Peyer's patch (tissue), 4 donors: ENCODE data around the gene AGAP1.

Experiments used
- POLR2A ChIP-seq, 2 donors: fragments of 450-650 bp; IDR thresholded peaks; one replicate each; pipeline ENCODE4 v1.5.1; 2017; ENCODE audit warnings: antibody characterized with exemption in 2 of 2, mild to moderate bottlenecking in 2 of 2, moderate library complexity in 2 of 2
- TF ChIP-seq, protein P1 (sequence below), 6 experiments: fragments of 450-650 bp in 4 of 6; fragments of 200-600 bp in 2 of 6; sonication (generic) in 1 of 6; IDR thresholded peaks; one replicate each; pipeline ENCODE4 v1.5.1; 2017 to 2019; ENCODE audit warnings: antibody characterized with exemption in 6 of 6, mild to moderate bottlenecking in 3 of 6, moderate library complexity in 1 of 6

DNA sequence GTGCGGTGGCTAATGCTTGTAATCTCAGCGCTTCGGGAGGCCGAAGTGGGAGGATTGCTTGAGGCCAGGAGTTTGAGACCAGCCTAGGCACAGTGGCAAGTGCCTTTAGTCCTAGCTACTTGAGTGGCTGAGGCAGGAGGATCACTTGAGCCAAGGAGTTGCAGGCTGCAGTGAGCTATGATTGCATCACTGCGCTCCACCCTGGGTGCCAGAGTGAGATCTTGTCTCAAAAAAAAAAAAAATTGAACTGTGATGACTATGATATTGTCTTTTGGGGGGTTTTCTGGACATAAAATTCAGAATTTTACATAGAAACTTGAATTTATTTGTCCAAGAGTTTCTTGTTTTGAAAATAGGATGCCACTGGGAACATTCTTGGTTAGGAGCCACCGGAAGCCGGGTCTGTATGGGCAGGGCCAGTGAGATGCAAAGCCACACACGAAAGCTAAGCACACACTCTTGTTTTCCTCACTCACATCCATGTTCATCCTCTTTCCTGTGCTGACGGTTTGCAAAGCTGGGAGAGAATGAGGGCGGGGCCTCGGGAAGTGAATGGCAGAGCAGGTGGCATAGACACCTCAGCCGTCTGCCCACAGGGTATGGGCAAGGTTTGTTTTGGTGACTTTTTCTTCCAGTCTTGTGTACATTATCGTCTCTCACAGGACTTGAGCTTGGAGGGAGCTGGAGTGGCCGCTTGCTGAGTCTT, 12.6 kb downstream of the AGAP1 start:
- TF ChIP-seq, protein P1, sequence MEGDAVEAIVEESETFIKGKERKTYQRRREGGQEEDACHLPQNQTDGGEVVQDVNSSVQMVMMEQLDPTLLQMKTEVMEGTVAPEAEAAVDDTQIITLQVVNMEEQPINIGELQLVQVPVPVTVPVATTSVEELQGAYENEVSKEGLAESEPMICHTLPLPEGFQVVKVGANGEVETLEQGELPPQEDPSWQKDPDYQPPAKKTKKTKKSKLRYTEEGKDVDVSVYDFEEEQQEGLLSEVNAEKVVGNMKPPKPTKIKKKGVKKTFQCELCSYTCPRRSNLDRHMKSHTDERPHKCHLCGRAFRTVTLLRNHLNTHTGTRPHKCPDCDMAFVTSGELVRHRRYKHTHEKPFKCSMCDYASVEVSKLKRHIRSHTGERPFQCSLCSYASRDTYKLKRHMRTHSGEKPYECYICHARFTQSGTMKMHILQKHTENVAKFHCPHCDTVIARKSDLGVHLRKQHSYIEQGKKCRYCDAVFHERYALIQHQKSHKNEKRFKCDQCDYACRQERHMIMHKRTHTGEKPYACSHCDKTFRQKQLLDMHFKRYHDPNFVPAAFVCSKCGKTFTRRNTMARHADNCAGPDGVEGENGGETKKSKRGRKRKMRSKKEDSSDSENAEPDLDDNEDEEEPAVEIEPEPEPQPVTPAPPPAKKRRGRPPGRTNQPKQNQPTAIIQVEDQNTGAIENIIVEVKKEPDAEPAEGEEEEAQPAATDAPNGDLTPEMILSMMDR (IDR thresholded peaks at IDR 0.05): no peak
- TF ChIP-seq POLR2A (IDR thresholded peaks at IDR 0.05): no peak
